Ectodermal cell (in vitro differentiated cells): ENCODE measurements around the gene RNU2-63P. TPM values are rescaled to one million over a fixed set of nuclear protein-coding genes. Genes with fewer than 3 reads are reported as not detected.

Source experiments
- H3K27ac ChIP-seq: 2 replicates; pipeline ENCODE4 v1.7.0; 2013; ENCODE audit warnings: mild to moderate bottlenecking, low read depth, low read length; ENCODE audit not compliant: insufficient read depth, poor library complexity, severe bottlenecking
- H3K27me3 ChIP-seq: 2 replicates; pipeline ENCODE4 v1.7.0; 2013; ENCODE audit warnings: mild to moderate bottlenecking, low read length; ENCODE audit not compliant: insufficient read depth, control insufficient read depth, poor library complexity, severe bottlenecking
- H3K36me3 ChIP-seq: one replicate; pipeline ENCODE4 v1.7.0; 2013; ENCODE audit warnings: low read length; ENCODE audit not compliant: control insufficient read depth, insufficient read depth
- H3K4me1 ChIP-seq: one replicate; pipeline ENCODE4 v1.7.0; 2013; ENCODE audit warnings: low read length; ENCODE audit not compliant: control insufficient read depth, insufficient read depth
- H3K4me3 ChIP-seq: 2 replicates; pipeline ENCODE4 v1.7.0; 2013; ENCODE audit warnings: low read depth, low read length, control low read depth; ENCODE audit not compliant: insufficient read depth
- H3K9me3 ChIP-seq: 2 replicates; pipeline ENCODE4 v1.7.0; 2013; ENCODE audit warnings: mild to moderate bottlenecking, low read length, moderate library complexity; ENCODE audit not compliant: control insufficient read depth
- WGBS, 2 experiments: methylation state at CpG; one replicate each; pipeline ENCODE4 v1.1.7; 2013; ENCODE audit warnings: missing lambda C conversion rate in 2 of 2; 5-methylcytosine and 5-hydroxymethylcytosine counted together
- polyA plus RNA-seq, 4 experiments: library from polyadenylated mRNA; stranded (reverse); fragments of 50-300 nt; gene quantifications; one replicate each; pipeline ENCODE4 v1.2.3, GENCODE V29; 2013

RNU2-63P gene
- 10.8 TPM for polyA plus RNA-seq (2013, experiment 1 of 4)
- 4.0 TPM for polyA plus RNA-seq (2013, experiment 2 of 4)
- 17.8 TPM for polyA plus RNA-seq (2013, experiment 3 of 4)
- 20.3 TPM for polyA plus RNA-seq (2013, experiment 4 of 4)

- H3K27me3 ChIP-seq = peaks cover 4% of the 10 kb centered on the region
- WGBS, 2 experiments = 5 to 6% methylated on average over 32 to 34 of the region's 34 CpGs
- H3K27ac ChIP-seq = peak within 1 kb of the TSS; percentile 99
- peak within 1 kb of the TSS; percentile 82 for H3K4me3 ChIP-seq
- no peaks in the 10 kb centered on the region for H3K9me3 ChIP-seq
- no peaks in the 10 kb centered on the region for H3K36me3 ChIP-seq
- peaks cover 4% of the 10 kb centered on the region for H3K4me1 ChIP-seq
Observed at GRCh38 chr2:88016086-88016959, at the start of gene RNU2-63P. Gene RNU2-63P (minus strand): TSS chr2:88016547.

- Histone ChIP-seq H3K9me3 (no peaks in the 10 kb centered on the region), H3K27ac (no peak overlapping the region), H3K27me3 (no peaks in the 10 kb centered on the region), H3K4me1 (no peaks in the 10 kb centered on the region), H3K36me3 (no peaks in the 10 kb centered on the region), H3K4me3 (no peak overlapping the region)
- WGBS, 2 experiments = 94% methylated on average over 3 of the region's 3 CpGs
Observed at GRCh38 chr2:88061295-88061694, 44.9 kb upstream of the RNU2-63P start.

GRCh38 chr2:88060907-88061275, 44.5 kb upstream of the RNU2-63P start:
- H3K4me1 ChIP-seq = no peaks in the 10 kb centered on the region
- no peak overlapping the region for H3K4me3 ChIP-seq
- H3K27me3 ChIP-seq = no peaks in the 10 kb centered on the region
- 60 to 67% methylated on average over 2 of the region's 2 CpGs for WGBS, 2 experiments
- no peak overlapping the region for H3K27ac ChIP-seq
- no peaks in the 10 kb centered on the region for H3K36me3 ChIP-seq
- H3K9me3 ChIP-seq = no peaks in the 10 kb centered on the region

- Histone ChIP-seq H3K27ac (no peak overlapping the region), H3K36me3 (no peaks in the 10 kb centered on the region), H3K4me3 (no peak overlapping the region), H3K4me1 (no peaks in the 10 kb centered on the region), H3K9me3 (no peaks in the 10 kb centered on the region), H3K27me3 (no peaks in the 10 kb centered on the region)
- WGBS, 2 experiments = 65 to 66% methylated on average over 5 of the region's 5 CpGs
Observed at GRCh38 chr2:88059979-88060906, 43.9 kb upstream of the RNU2-63P start.

GRCh38 chr2:88058191-88058590, 41.8 kb upstream of the RNU2-63P start:
- Histone ChIP-seq H3K4me1 (peaks cover 8% of the 10 kb centered on the region), H3K36me3 (no peaks in the 10 kb centered on the region), H3K27me3 (no peaks in the 10 kb centered on the region), H3K4me3 (no peak overlapping the region), H3K9me3 (no peaks in the 10 kb centered on the region), H3K27ac (no peak overlapping the region)
- WGBS, 2 experiments = 91 to 93% methylated on average over 5 of the region's 5 CpGs

- no peaks in the 10 kb centered on the region for H3K36me3 ChIP-seq
- WGBS, 2 experiments = 77 to 78% methylated on average over 4 of the region's 4 CpGs
Observed at GRCh38 chr2:88057437-88057844, 41.1 kb upstream of the RNU2-63P start.

GRCh38 chr2:88055371-88056128, 39.2 kb upstream of the RNU2-63P start, which contains the start of gene KRCC1:
Gene KRCC1 (minus strand): TSS chr2:88055783. CDS start chr2:88028563, 27,220 bp downstream.
- WGBS, 2 experiments = 0 to 1% methylated on average over 75 to 77 of the region's 77 CpGs
- no peaks in the 10 kb centered on the region for H3K36me3 ChIP-seq
- H3K4me3 ChIP-seq = peak within 1 kb of the TSS; percentile 91
- peak within 1 kb of the TSS; percentile 70 for H3K27ac ChIP-seq
- peaks cover 10% of the 10 kb centered on the region for H3K4me1 ChIP-seq
- no peaks in the 10 kb centered on the region for H3K27me3 ChIP-seq
- H3K9me3 ChIP-seq = no peaks in the 10 kb centered on the region

More at GRCh38 chr2:88057437-88057844, 41.1 kb upstream of the RNU2-63P start:
- no peak overlapping the region for H3K4me3 ChIP-seq
- no peaks in the 10 kb centered on the region for H3K27me3 ChIP-seq
- H3K9me3 ChIP-seq = no peaks in the 10 kb centered on the region
- H3K4me1 ChIP-seq = peaks cover 10% of the 10 kb centered on the region
- H3K27ac ChIP-seq = no peak overlapping the region

GRCh38 chr2:88054782-88055370, 38.5 kb upstream of the RNU2-63P start:
- no peaks in the 10 kb centered on the region for H3K27me3 ChIP-seq
- peak overlapping the region; percentile 70 for H3K27ac ChIP-seq
- no peaks in the 10 kb centered on the region for H3K9me3 ChIP-seq
- H3K4me1 ChIP-seq = peaks cover 10% of the 10 kb centered on the region
- WGBS, 2 experiments = 22 to 25% methylated on average over 25 of the region's 25 CpGs
- H3K4me3 ChIP-seq = peak overlapping the region; percentile 91
- H3K36me3 ChIP-seq = no peaks in the 10 kb centered on the region
